ENCODE measurements around the gene KDM4B. TPM values are rescaled to one million over a fixed set of nuclear protein-coding genes. Genes with fewer than 3 reads are reported as not detected.

KDM4B gene
- total and polyA plus RNA-seq, 2 donors from 2014 or later: 6.6 to 35.7 TPM

GRCh38 chr19:4996701-4997100 is 27.8 kb downstream of the KDM4B start:
- no peak for FAIRE-seq
- no peaks in the 10 kb centered on the region for H3K9me3 ChIP-seq (ENCODE audit: control insufficient read depth in 2 of 3, insufficient read depth in 1 of 3, low read length in 3 of 3)
- DNase-seq: no peak

GRCh38 chr19:4997297-4997696 is 28.4 kb downstream of the KDM4B start:
- H3K27ac ChIP-seq (ENCODE audit: low read depth in 2 of 2, low read length in 2 of 2): no peak overlapping the region
- no peaks in the 10 kb centered on the region for H3K36me3 ChIP-seq (ENCODE audit: control insufficient read depth in 2 of 3, insufficient read depth in 3 of 3, low read length in 3 of 3)
- DNase-seq (no peak), FAIRE-seq (no peak)
- intact Hi-C loops (cut with DNase I): no loop called here
- H3K27me3 ChIP-seq (ENCODE audit: control insufficient read depth, insufficient read depth, low read length): no peaks in the 10 kb centered on the region
- no peaks in the 10 kb centered on the region for H3K9me3 ChIP-seq (ENCODE audit: control insufficient read depth in 2 of 3, insufficient read depth in 1 of 3, low read length in 3 of 3)
- no peaks in the 10 kb centered on the region for H3K4me1 ChIP-seq (ENCODE audit: control insufficient read depth in 2 of 3, insufficient read depth in 2 of 3, low read depth in 1 of 3, low read length in 3 of 3)
- H3K4me3 ChIP-seq (ENCODE audit: low read length in 3 of 3): no peak overlapping the region
- TF ChIP-seq, protein P1, sequence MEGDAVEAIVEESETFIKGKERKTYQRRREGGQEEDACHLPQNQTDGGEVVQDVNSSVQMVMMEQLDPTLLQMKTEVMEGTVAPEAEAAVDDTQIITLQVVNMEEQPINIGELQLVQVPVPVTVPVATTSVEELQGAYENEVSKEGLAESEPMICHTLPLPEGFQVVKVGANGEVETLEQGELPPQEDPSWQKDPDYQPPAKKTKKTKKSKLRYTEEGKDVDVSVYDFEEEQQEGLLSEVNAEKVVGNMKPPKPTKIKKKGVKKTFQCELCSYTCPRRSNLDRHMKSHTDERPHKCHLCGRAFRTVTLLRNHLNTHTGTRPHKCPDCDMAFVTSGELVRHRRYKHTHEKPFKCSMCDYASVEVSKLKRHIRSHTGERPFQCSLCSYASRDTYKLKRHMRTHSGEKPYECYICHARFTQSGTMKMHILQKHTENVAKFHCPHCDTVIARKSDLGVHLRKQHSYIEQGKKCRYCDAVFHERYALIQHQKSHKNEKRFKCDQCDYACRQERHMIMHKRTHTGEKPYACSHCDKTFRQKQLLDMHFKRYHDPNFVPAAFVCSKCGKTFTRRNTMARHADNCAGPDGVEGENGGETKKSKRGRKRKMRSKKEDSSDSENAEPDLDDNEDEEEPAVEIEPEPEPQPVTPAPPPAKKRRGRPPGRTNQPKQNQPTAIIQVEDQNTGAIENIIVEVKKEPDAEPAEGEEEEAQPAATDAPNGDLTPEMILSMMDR (IDR thresholded peaks at IDR 0.05; ENCODE audit: borderline replicate concordance, extremely low read depth, insufficient read depth): no peak
- H3K9ac ChIP-seq (ENCODE audit: low read length in 3 of 3): no peak overlapping the region

More at GRCh38 chr19:4996701-4997100, 27.8 kb downstream of the KDM4B start:
- no peak overlapping the region for H3K27ac ChIP-seq (ENCODE audit: low read depth in 2 of 2, low read length in 2 of 2)
- no peak overlapping the region for H3K9ac ChIP-seq (ENCODE audit: low read length in 3 of 3)
- H3K27me3 ChIP-seq (ENCODE audit: control insufficient read depth, insufficient read depth, low read length): no peaks in the 10 kb centered on the region
- intact Hi-C loops (cut with DNase I): no loop called here
- TF ChIP-seq, protein P1 (IDR thresholded peaks at IDR 0.05; ENCODE audit: borderline replicate concordance, extremely low read depth, insufficient read depth): no peak
- no peaks in the 10 kb centered on the region for H3K36me3 ChIP-seq (ENCODE audit: control insufficient read depth in 2 of 3, insufficient read depth in 3 of 3, low read length in 3 of 3)
- no peaks in the 10 kb centered on the region for H3K4me1 ChIP-seq (ENCODE audit: control insufficient read depth in 2 of 3, insufficient read depth in 2 of 3, low read depth in 1 of 3, low read length in 3 of 3)
- no peak overlapping the region for H3K4me3 ChIP-seq (ENCODE audit: low read length in 3 of 3)

GRCh38 chr19:5000120-5000611 is 31.3 kb downstream of the KDM4B start:
- no peak overlapping the region for H3K9ac ChIP-seq (ENCODE audit: low read length in 3 of 3)
- peaks cover 0 to 3% (median 0%) of the 10 kb centered on the region in 3 donors for H3K4me1 ChIP-seq (ENCODE audit: control insufficient read depth in 2 of 3, insufficient read depth in 2 of 3, low read depth in 1 of 3, low read length in 3 of 3)
- no peak overlapping the region for H3K27ac ChIP-seq (ENCODE audit: low read depth in 2 of 2, low read length in 2 of 2)
- H3K9me3 ChIP-seq (ENCODE audit: control insufficient read depth in 2 of 3, insufficient read depth in 1 of 3, low read length in 3 of 3): no peaks in the 10 kb centered on the region
- TF ChIP-seq, protein P1 (IDR thresholded peaks at IDR 0.05; ENCODE audit: borderline replicate concordance, extremely low read depth, insufficient read depth): no peak
- H3K36me3 ChIP-seq (ENCODE audit: control insufficient read depth in 2 of 3, insufficient read depth in 3 of 3, low read length in 3 of 3): no peaks in the 10 kb centered on the region
- no peak overlapping the region for H3K4me3 ChIP-seq (ENCODE audit: low read length in 3 of 3)
- FAIRE-seq (no peak), DNase-seq (no peak)
- H3K27me3 ChIP-seq (ENCODE audit: control insufficient read depth, insufficient read depth, low read length): no peaks in the 10 kb centered on the region
- intact Hi-C loops (cut with DNase I): no loop called here

GRCh38 chr19:5001615-5002014 is 32.7 kb downstream of the KDM4B start:
- Histone ChIP-seq H3K27me3 (ENCODE audit: control insufficient read depth, insufficient read depth, low read length) (no peaks in the 10 kb centered on the region), H3K9ac (ENCODE audit: low read length in 3 of 3) (no peak overlapping the region), H3K4me3 (ENCODE audit: low read length in 3 of 3) (no peak overlapping the region), H3K27ac (ENCODE audit: low read depth in 2 of 2, low read length in 2 of 2) (no peak overlapping the region), H3K36me3 (ENCODE audit: control insufficient read depth in 2 of 3, insufficient read depth in 3 of 3, low read length in 3 of 3) (no peaks in the 10 kb centered on the region), H3K4me1 (ENCODE audit: control insufficient read depth in 2 of 3, insufficient read depth in 2 of 3, low read depth in 1 of 3, low read length in 3 of 3) (peaks cover 0 to 3% (median 0%) of the 10 kb centered on the region in 3 donors), H3K9me3 (ENCODE audit: control insufficient read depth in 2 of 3, insufficient read depth in 1 of 3, low read length in 3 of 3) (no peaks in the 10 kb centered on the region)
- intact Hi-C loops (cut with DNase I): no loop called here
- FAIRE-seq (no peak), DNase-seq (no peak)
- TF ChIP-seq, protein P1 (IDR thresholded peaks at IDR 0.05; ENCODE audit: borderline replicate concordance, extremely low read depth, insufficient read depth): peak; percentile 41
